Measurements from ENCODE around the gene SYT5.
A peak's percentile ranks its signal among the peaks of the same experiment; 100 is the strongest.
"Not testable (repeated sequence)": the region's sequence is repeated elsewhere in the genome, so short reads cannot be mapped to it uniquely, and the experiment has no call there.

The SYT5 gene

GRCh38 chr19:55224679-55225414 is 44.8 kb upstream of the SYT5 start:
- not testable (repeated sequence) for H3K9me3 ChIP-seq (ENCODE audit: control insufficient read depth, low read length); H3K27ac ChIP-seq (ENCODE audit: insufficient read depth, low read length, poor library complexity, severe bottlenecking); H3K4me1 ChIP-seq (ENCODE audit: control insufficient read depth, insufficient read depth, low read length, poor library complexity, severe bottlenecking); DNase-seq; H3K27me3 ChIP-seq (replicated peaks; ENCODE audit: control insufficient read depth, insufficient read depth, low read length, poor library complexity, severe bottlenecking); H3K4me3 ChIP-seq (ENCODE audit: insufficient read depth, low read depth, low read length, poor library complexity, severe bottlenecking)
- H3K36me3 ChIP-seq (ENCODE audit: control insufficient read depth, insufficient read depth, low read length): peaks cover 33% of the 10 kb centered on the region

DNA sequence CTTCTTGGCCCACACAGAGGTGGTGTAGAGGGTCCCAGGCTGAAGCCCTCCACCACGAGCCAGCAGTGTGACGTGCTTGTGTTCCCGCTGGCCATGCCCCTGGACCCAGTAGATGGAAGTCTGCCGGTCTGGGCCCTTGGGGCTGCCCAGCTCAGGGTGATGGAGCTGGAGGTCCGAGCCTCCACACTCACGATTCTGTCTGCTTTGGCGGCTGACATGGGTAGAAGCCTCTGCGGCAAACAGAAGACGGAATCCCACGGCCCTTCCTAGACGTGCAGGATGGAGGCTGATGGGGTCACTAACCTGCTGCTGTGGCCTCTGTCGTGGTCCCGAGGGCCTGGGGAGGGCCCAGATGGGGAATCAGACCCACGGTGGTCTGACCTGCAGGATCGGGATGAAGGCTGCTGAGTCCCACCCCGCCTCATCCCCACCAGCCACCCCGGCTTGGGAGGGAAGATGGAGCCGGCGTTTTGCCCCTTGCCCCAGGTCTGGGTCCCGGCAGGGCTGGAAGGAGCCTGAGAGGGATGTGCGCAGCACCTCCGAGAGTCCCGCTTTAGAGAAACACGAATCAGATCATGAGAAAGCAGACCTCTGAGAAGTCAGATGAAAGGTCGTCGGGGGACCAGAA is 44.1 kb upstream of the SYT5 start:
- H3K27ac ChIP-seq (ENCODE audit: insufficient read depth, low read length, poor library complexity, severe bottlenecking): no peak overlapping the region
- H3K4me3 ChIP-seq (ENCODE audit: insufficient read depth, low read depth, low read length, poor library complexity, severe bottlenecking): no peak overlapping the region
- no peaks in the 10 kb centered on the region for H3K4me1 ChIP-seq (ENCODE audit: control insufficient read depth, insufficient read depth, low read length, poor library complexity, severe bottlenecking)
- no peaks in the 10 kb centered on the region for H3K9me3 ChIP-seq (ENCODE audit: control insufficient read depth, low read length)
- no peak for DNase-seq
- peaks cover 26% of the 10 kb centered on the region for H3K36me3 ChIP-seq (ENCODE audit: control insufficient read depth, insufficient read depth, low read length)
- no peaks in the 10 kb centered on the region for H3K27me3 ChIP-seq (replicated peaks; ENCODE audit: control insufficient read depth, insufficient read depth, low read length, poor library complexity, severe bottlenecking)

DNA sequence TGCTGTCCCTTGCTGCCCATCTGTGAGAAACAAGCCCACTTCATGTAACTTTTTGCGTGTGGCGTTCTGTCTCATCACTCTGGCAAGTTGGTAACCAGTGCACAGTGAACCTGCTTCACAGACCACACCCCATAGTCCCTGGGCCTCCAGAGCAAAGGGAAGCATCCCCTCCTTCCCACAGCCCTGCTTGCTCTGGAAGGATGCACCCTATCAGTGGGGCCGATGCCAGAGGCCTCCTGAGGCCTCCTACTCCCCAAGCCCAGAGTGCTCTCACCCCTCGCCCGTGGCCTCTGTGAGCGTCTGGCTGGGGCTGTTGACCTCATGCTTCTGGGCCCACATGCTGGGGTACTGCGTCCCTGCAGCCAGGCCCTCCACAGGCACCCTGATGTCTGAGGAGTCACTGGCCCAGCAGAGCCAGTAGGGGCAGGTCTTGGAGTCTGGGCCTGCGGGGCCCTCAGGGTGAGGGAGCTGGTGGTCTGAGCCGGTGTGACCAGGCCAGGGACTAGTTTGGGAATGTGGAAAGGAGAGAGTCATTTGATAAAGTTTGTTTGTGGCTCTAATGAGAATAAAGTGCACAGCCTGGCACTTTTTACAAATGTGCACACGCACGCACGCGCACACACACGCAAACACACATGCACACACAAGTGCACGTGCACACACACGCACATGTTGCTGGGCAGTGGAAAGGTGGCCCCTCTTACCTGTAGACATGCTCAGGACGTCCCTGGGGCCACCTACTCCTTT is 43.4 kb upstream of the SYT5 start:
- Histone ChIP-seq H3K27ac (ENCODE audit: insufficient read depth, low read length, poor library complexity, severe bottlenecking) (no peak overlapping the region), H3K4me1 (ENCODE audit: control insufficient read depth, insufficient read depth, low read length, poor library complexity, severe bottlenecking) (no peaks in the 10 kb centered on the region), H3K4me3 (ENCODE audit: insufficient read depth, low read depth, low read length, poor library complexity, severe bottlenecking) (no peak overlapping the region), H3K27me3 (replicated peaks; ENCODE audit: control insufficient read depth, insufficient read depth, low read length, poor library complexity, severe bottlenecking) (no peaks in the 10 kb centered on the region), H3K9me3 (ENCODE audit: control insufficient read depth, low read length) (no peaks in the 10 kb centered on the region), H3K36me3 (ENCODE audit: control insufficient read depth, insufficient read depth, low read length) (peaks cover 19% of the 10 kb centered on the region)
- DNase-seq: no peak

GRCh38 chr19:55220525-55220924 is 40.4 kb upstream of the SYT5 start:
- no peak for DNase-seq
- Histone ChIP-seq H3K27me3 (replicated peaks; ENCODE audit: control insufficient read depth, insufficient read depth, low read length, poor library complexity, severe bottlenecking) (no peaks in the 10 kb centered on the region), H3K4me3 (ENCODE audit: insufficient read depth, low read depth, low read length, poor library complexity, severe bottlenecking) (no peak overlapping the region)

DNA sequence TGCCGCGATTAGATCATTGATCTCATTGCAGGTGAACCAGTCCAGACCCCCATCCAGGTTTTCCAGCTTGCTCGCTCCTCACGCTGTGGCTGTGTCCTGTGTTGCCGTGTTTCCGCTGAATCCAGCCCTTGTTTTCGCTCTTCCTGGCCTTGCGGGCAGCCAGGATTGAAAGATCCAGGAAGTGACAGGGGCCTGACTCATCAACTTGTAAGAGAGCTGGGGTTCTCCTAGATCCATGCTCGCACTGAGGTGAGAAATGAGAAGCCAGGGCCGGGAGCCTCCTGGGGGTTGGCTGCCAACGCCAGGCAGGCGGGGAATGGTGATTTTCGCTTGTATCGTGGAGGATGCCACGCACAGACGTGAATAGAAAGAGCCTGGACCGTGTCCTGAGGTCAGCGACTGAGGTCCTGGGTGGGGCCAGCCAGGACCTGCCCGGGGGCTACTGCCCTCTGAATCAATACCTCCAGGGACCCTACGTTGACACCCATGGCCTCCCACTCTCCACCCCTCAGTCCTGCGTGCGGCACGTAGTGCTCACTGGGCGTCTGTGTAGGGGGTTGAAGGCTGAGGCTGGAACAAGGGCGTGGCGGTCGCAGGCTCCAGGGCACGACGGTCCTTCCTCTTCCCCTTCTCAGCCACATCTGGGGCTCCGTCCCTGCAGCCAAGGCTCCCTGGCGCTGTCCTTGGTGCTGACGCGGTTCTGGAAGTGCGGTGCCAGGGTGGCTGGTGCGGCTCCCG is 36.5 kb upstream of the SYT5 start:
- DNase-seq: peak in 2 of 3 donors; percentile 8 to 11
- Histone ChIP-seq H3K4me3 (ENCODE audit: insufficient read depth, low read depth, low read length, poor library complexity, severe bottlenecking) (no peak overlapping the region), H3K9me3 (ENCODE audit: control insufficient read depth, low read length) (peaks cover 4% of the 10 kb centered on the region)

More at GRCh38 chr19:55220525-55220924, 40.4 kb upstream of the SYT5 start:
- Histone ChIP-seq H3K36me3 (ENCODE audit: control insufficient read depth, insufficient read depth, low read length) (no peaks in the 10 kb centered on the region), H3K27ac (ENCODE audit: insufficient read depth, low read length, poor library complexity, severe bottlenecking) (no peak overlapping the region), H3K9me3 (ENCODE audit: control insufficient read depth, low read length) (no peaks in the 10 kb centered on the region), H3K4me1 (ENCODE audit: control insufficient read depth, insufficient read depth, low read length, poor library complexity, severe bottlenecking) (peaks cover 7% of the 10 kb centered on the region)

GRCh38 chr19:55213547-55213946 is 33.5 kb upstream of the SYT5 start:
- Histone ChIP-seq H3K36me3 (ENCODE audit: control insufficient read depth, insufficient read depth, low read length) (no peaks in the 10 kb centered on the region), H3K27ac (ENCODE audit: insufficient read depth, low read length, poor library complexity, severe bottlenecking) (no peak overlapping the region), H3K4me1 (ENCODE audit: control insufficient read depth, insufficient read depth, low read length, poor library complexity, severe bottlenecking) (peaks cover 7% of the 10 kb centered on the region), H3K4me3 (ENCODE audit: insufficient read depth, low read depth, low read length, poor library complexity, severe bottlenecking) (no peak overlapping the region), H3K27me3 (replicated peaks; ENCODE audit: control insufficient read depth, insufficient read depth, low read length, poor library complexity, severe bottlenecking) (no peaks in the 10 kb centered on the region), H3K9me3 (ENCODE audit: control insufficient read depth, low read length) (peaks cover 4% of the 10 kb centered on the region)
- DNase-seq: no peak

More for the DNA sequence above, 36.5 kb upstream of the SYT5 start:
- Histone ChIP-seq H3K27me3 (replicated peaks; ENCODE audit: control insufficient read depth, insufficient read depth, low read length, poor library complexity, severe bottlenecking) (no peaks in the 10 kb centered on the region), H3K4me1 (ENCODE audit: control insufficient read depth, insufficient read depth, low read length, poor library complexity, severe bottlenecking) (peaks cover 7% of the 10 kb centered on the region), H3K36me3 (ENCODE audit: control insufficient read depth, insufficient read depth, low read length) (no peaks in the 10 kb centered on the region), H3K27ac (ENCODE audit: insufficient read depth, low read length, poor library complexity, severe bottlenecking) (no peak overlapping the region)

DNA sequence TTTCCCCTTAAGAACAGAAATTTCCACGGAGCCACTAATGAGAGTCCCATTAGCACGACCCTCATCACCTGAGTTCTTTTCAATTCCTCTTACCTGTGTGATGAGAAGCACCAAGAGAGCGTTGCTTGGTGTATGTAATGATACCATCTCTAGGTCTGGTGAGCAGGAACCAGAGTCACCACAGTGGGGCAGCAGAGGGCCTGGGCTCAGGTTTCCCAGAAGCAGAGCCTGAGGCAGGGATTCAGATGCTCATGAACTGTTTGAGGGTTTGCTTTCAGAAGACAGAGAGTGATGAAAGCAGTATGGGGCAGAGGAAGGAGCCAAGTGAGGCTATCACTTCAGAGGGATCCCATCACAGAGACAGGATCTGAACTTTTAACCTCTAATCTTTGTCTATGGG is 32.4 kb upstream of the SYT5 start:
- no peak overlapping the region for H3K4me3 ChIP-seq (ENCODE audit: insufficient read depth, low read depth, low read length, poor library complexity, severe bottlenecking)
- DNase-seq: no peak
- H3K4me1 ChIP-seq (ENCODE audit: control insufficient read depth, insufficient read depth, low read length, poor library complexity, severe bottlenecking): peaks cover 7% of the 10 kb centered on the region
- no peak overlapping the region for H3K27ac ChIP-seq (ENCODE audit: insufficient read depth, low read length, poor library complexity, severe bottlenecking)
- peaks cover 4% of the 10 kb centered on the region for H3K9me3 ChIP-seq (ENCODE audit: control insufficient read depth, low read length)
- no peaks in the 10 kb centered on the region for H3K27me3 ChIP-seq (replicated peaks; ENCODE audit: control insufficient read depth, insufficient read depth, low read length, poor library complexity, severe bottlenecking)
- no peaks in the 10 kb centered on the region for H3K36me3 ChIP-seq (ENCODE audit: control insufficient read depth, insufficient read depth, low read length)

DNA sequence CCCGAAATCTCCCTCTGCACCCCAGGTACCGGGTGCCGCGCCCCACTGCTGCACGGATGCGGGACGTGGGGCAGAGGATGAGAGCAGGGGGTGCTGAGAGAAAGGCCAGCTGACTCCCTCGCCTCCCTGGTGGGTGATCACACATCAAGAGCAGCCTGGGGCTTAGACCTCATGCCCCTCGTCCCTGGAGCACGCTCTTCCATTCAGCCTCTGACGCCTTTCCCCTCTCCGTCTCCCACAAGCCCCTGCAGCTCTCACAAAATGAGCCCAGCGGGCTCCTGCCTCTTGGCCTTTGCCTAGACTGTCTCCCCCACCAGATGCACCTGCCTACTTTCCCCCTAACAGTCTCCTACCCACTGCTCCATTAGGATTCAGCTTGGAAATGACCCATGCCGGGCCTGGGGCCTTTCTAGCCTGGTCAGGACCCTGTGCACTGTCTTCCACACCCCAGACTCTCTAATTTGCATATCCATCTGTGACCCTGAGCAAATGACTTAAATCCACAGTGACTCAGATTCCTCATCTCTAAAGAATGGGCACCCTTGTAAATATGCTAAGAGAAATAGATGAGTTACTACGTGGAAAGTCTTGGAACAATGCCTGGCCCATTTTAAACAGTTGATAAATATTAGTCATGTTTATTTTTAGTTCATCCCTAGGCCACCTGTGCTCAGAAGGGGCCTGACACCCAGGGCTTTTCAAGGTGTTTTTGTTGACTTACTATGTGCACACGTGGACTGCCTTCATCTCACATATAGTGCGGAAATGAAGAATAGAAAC is 29.8 kb upstream of the SYT5 start:
- DNase-seq: no peak
- H3K27ac ChIP-seq (ENCODE audit: insufficient read depth, low read length, poor library complexity, severe bottlenecking): no peak overlapping the region

DNA sequence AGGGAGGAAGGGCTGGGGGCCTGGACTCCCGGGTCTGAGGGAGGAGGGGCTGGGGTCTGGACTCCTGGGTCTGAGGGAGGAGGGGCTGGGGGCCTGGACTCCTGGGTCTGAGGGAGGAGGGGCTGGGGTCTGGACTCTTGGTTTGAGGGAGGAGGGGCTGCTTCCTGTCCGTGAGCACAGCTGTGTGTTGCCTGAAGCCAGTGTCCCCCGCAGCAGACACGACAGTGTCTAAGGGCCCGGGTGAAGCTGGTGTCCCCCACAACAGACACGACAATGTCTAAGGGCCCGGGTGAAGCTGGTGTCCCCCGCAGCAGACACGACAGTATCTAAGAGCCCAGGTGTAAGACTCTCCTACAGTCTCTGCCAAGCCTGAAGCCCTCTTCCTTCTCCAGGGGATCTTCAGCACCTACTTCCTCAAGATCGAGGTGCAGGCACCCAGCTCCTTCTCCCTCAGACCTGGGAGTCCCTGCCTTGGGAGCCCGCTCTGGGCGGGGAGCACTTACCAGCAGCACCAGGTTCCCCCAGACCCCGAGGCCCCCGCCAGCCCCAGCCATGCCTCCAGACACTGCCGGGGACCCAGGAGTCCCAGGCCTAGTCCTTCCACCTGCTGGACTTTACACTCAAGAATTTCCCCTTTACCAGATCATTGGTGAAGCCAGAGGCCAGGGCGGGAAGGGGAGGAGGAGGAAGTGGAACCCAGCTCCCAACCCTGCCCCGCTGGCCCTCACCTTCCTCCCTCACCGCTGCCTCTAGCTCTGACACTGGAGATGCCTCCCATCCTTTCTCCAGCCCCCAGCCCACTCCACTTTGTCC is 29.0 kb upstream of the SYT5 start, which contains the start of gene PTPRH:
TSS of gene PTPRH (minus strand) at position 622 of the 813 bp plus-strand sequence. CDS start at position 554, 68 bp downstream.
- H3K36me3 ChIP-seq (ENCODE audit: control insufficient read depth, insufficient read depth, low read length): no peaks in the 10 kb centered on the region
- H3K27ac ChIP-seq (ENCODE audit: insufficient read depth, low read length, poor library complexity, severe bottlenecking): no peak within 1 kb of the TSS
- peaks cover 5% of the 10 kb centered on the region for H3K27me3 ChIP-seq (replicated peaks; ENCODE audit: control insufficient read depth, insufficient read depth, low read length, poor library complexity, severe bottlenecking)
- no peak for DNase-seq
- no peak within 1 kb of the TSS for H3K4me3 ChIP-seq (ENCODE audit: insufficient read depth, low read depth, low read length, poor library complexity, severe bottlenecking)
- H3K4me1 ChIP-seq (ENCODE audit: control insufficient read depth, insufficient read depth, low read length, poor library complexity, severe bottlenecking): no peaks in the 10 kb centered on the region
- peaks cover 4% of the 10 kb centered on the region for H3K9me3 ChIP-seq (ENCODE audit: control insufficient read depth, low read length)

More for the DNA sequence above, 29.8 kb upstream of the SYT5 start:
- Histone ChIP-seq H3K9me3 (ENCODE audit: control insufficient read depth, low read length) (peaks cover 4% of the 10 kb centered on the region), H3K36me3 (ENCODE audit: control insufficient read depth, insufficient read depth, low read length) (no peaks in the 10 kb centered on the region), H3K4me3 (ENCODE audit: insufficient read depth, low read depth, low read length, poor library complexity, severe bottlenecking) (no peak overlapping the region), H3K4me1 (ENCODE audit: control insufficient read depth, insufficient read depth, low read length, poor library complexity, severe bottlenecking) (no peaks in the 10 kb centered on the region), H3K27me3 (replicated peaks; ENCODE audit: control insufficient read depth, insufficient read depth, low read length, poor library complexity, severe bottlenecking) (peaks cover 5% of the 10 kb centered on the region)
